ENCODE data around the gene ARL4A. TPM values are rescaled to one million over a fixed set of nuclear protein-coding genes. Genes with fewer than 3 reads are reported as not detected.
A peak's percentile ranks its signal among the peaks of the same experiment; 100 is the strongest.

ARL4A gene
- polyA plus RNA-seq, 10 donors: 18.9 to 37.6 (median 27.3) TPM

GRCh38 chr7:12694817-12695216 lies 7.4 kb downstream of the ARL4A start:
- no peak for DNase-seq

DNA sequence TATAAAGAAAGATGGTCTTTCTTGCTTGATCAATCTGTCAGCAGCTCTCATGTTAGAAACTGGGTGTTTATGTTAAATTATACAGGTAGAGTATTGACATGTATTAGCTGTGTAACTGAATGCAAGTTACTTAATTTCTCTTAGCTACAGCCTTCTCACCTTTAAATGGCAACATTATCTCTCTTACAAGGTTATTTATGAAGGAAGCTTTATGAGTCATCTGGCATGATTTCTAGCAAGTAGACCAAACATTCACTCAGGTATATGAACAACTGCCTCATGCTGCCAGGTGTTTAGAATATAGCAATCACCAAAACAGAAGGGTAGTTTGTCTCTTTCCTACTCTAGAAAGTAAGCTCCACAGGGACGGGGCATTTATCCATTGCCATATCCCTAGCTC lies 8.5 kb downstream of the ARL4A start:
- DNase-seq: no peak

DNA sequence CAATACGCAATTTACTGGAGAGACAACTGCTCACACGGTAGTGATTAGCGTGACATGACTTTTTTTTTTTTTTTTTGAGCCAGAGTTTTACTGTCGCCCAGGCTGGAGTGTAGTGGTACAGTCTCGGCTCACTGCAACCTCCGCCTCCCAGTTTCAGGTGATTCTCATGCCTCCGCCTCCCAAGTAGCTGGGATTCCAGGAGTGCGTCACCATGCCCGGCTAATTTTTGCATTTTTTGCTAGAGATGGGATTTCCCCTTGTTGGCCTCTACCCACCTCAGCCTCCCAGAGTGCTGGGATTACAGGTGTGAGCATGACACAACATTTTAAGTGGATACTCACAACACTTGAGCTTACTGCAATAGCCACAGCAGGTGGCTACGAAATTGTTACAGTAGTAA lies 11.9 kb downstream of the ARL4A start:
- DNase-seq: no peak

DNA sequence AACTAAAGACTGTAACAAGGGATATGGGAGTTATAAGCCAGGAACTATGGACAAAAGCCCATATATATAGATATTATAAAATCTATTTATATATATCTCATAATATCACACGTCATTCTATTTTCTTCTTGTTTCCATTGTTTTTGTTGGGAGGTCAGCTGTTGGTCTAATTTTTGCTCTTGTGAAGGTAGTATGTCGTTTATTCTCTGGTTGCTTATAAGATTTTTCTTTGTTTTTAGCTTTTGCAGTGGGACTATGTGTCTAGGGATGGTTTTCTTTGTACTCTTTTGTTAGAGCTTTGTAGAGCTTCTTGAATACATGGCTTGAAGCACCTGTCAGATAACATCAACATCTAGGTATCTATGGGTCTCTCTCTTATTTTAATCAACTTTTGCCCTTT lies 14.0 kb downstream of the ARL4A start:
- no peak for DNase-seq

DNA sequence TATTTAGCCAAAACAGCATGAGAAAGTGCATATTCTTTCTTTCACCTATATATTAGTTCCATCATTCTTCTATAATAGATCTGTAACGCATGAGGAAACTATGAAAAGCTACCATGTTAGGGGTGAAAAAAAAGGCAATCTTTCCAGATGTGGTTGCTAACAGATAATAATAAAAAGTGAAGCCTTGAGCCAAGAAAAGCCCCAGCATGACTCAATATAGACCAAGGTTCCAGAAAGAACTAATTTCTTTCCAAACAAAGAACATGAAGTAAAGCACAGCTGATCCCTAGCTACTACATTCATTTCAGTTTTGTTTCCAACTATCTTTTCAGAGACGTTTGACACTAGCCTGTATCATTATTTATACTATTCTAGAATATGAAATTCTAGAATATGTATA lies 16.4 kb downstream of the ARL4A start:
- peak in 1 of 3 donors; percentile 32 for DNase-seq

- no peak for DNase-seq
Measured at GRCh38 chr7:12705878-12706277, 18.4 kb downstream of the ARL4A start.

- no peak for DNase-seq
Measured at GRCh38 chr7:12706900-12707536, 19.6 kb downstream of the ARL4A start.

DNA sequence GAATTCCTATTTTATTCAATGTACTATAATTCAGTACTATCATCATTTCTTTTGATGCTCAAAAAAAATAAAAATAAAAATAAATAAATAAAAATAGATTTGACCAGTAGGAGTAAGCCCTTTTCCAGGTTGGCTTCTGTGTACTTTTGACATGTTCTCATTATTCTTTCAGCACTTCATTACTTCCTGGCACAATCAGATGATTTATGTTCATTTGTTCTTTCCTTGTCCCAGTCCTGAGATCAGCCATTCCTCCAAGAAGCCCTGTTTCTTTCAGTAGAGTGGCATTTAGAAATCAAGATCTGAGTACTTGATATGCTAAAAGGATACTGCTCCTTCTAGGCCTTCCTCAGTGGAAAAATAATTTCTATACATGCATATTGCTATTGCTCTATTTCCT lies 20.9 kb downstream of the ARL4A start:
- no peak for DNase-seq

- no peak for DNase-seq
Measured at GRCh38 chr7:12709726-12710502, 22.5 kb downstream of the ARL4A start.

DNA sequence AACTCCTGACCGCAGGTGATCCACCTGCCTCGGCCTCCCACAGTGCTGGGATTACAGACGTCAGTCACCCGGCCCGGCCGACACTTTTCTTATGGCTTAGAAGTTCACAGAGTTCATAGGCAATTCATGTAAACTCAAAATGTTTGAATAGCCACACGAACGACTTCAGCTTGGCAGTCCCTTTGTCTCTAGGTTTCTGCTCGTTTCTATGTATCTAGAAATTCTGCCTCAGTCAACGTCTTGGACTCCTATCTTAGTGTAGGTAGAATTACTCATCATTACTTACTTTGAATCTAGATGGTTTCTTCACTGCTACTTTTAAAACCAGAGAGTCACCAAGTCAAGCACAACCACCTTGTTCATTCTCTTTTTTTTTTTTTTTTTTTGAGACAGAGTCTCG lies 23.7 kb downstream of the ARL4A start:
- DNase-seq: no peak

GRCh38 chr7:12712236-12712635 lies 24.8 kb downstream of the ARL4A start:
- no peak for DNase-seq

DNA sequence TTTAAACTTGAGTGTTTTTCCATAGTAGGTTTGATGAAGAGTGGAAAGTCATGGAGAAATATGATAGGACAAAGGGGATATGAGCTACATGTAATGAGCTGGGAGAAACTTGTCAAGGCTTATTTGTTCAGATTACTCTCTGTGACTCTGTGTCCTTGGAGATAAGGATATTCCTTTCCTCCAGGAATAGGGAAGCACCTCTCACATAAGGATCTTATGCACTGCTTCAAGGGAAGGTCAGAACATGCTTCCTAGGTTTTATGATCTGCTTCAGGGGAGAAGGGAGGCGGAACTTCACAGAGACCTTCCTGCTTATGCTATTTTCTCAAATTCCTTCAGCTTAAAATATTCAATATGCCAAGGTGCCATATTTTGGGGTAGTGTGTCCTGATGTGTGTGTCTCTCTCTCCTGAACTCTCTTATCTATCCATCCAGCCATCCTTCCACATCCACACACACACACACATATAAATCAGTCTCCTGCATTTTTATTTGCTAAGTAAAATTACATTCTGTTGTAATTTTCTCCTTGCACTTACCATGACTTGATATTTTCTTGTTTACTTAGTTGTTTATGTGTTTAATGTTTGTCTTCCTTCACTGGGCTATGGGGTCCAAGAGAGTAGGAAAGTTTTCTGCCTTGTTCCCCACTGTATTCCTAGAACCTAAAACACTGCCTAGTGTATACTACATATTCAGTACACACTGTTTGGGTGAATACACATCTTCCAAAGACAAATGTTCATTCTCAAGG lies 26.4 kb downstream of the ARL4A start:
- DNase-seq: no peak

- DNase-seq: no peak
Measured at GRCh38 chr7:12714379-12714737, 26.9 kb downstream of the ARL4A start.

- peak; percentile 69 to 90 (median 75) for DNase-seq
Measured at GRCh38 chr7:12715372-12716133, 28.1 kb downstream of the ARL4A start.

DNA sequence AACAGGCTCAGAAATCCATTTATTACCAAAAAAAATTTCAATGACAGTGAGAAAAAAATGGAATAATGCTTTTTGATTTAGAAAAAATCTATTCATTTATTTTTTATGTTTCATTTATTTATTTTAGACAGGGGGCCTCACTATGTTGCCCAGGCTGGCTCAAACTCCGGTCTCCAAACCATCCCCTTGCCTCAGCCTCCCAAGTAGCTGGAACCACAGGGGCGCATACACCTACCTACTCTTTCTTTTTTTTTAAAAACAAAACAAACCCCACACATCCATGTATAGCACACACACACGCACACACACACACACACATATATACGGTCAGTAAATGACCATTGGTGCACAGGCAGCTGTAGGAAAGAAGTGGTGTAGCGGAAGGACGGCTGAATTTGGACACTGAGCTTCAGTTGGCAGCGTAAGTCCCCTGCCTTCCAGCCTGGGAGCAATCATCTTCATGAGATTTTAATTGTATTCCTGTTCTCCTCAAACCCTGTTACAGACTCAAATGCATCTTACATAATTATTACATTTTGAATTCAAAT lies 28.8 kb downstream of the ARL4A start:
- peak in 1 of 3 donors; percentile 58 for DNase-seq

DNA sequence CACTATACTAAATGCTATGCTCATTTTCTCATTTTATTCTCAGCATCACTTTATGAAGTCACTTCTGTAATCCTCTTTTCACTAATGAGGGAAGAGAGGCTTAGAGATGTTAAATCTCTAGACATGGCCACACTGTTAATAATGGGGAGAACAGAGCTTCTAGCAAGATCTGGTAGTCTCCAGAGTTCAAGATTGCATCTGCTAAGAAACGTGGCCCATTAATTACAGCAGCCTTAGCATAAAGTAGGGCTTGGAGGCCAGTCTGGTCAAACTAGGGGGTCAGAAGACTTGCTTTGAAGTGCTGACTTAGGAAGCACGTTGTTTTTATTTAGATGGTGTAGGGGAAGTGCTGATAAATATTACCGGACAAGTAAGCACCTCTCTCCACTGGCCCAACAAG lies 29.3 kb downstream of the ARL4A start:
- DNase-seq: no peak

DNA sequence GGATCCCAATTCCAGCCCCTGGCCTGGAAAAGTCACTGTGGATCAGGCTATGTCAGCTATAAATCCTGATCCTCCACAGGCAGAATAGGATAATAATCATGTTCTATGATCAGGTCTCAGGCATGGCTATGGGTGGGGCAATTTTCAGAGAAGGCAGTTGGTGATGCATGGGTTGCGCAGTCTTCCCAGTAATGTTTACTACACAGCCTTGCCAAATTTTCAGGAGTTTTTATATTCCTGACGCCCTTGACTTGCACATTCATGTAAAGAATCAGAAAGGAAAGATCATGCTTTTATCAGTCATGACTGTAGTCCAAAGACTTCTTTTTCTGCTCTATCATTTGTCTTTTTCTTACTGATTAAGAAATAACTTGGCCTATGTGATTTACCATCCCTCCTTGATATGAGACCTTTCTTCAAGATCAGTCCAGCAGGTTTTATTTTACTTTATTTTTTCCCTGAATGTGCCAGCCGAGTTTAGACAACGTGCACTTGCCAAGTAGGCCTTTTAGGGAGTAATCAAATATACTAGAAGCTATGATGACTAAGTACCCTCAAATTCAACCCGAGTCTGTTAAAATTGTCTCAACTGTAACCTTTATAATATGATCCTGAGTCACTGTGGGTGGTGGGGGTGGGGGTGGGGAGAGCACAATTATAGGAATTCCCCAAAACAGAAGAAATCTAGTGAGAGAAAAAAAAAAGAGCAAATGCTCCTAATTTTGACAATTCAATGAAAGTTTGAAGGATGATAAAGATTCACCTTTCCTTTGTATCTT lies 31.9 kb downstream of the ARL4A start:
- peak in 1 of 3 donors; percentile 66 for DNase-seq

DNA sequence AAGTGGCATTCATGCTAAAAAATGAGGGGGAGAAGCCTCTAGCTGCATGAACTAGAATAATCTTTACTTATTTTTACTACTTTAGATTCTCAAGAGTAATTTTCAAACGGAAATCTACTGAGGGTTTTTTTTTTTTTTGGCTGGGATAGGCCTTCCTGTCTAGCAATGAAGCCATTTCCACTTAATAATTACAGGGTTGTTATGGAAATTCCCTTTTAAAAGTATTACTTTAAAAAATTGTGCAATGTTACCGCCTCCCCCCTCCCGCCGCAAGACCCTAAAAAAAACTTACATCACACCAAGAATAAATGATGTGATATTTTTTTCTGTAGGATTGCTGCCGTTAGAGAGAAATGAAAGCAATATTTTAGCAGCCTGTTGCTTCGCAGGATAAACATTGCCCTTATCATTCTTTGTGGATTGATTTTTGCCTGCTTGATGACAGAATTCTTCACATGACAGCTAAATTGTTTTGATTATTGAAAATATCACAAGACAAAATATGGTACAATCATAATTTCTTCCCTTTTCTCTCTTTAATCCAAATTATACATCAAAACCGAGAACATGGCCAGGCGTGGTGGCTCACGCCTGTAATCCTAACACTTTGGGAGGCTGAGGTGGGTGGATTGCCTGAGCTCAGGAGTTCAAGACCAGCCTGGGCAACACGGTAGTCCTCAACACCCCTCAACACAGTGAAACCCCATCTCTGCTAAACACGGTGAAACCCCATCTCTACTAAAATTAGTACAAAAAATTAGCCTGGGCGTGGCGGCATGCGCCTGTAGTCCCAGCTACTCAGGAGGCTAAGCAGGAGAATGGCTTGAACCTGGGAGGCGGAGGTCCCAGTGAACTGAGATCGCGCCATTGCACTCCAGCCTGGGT lies 32.8 kb downstream of the ARL4A start:
- DNase-seq: peak in 1 of 3 donors; percentile 21

DNA sequence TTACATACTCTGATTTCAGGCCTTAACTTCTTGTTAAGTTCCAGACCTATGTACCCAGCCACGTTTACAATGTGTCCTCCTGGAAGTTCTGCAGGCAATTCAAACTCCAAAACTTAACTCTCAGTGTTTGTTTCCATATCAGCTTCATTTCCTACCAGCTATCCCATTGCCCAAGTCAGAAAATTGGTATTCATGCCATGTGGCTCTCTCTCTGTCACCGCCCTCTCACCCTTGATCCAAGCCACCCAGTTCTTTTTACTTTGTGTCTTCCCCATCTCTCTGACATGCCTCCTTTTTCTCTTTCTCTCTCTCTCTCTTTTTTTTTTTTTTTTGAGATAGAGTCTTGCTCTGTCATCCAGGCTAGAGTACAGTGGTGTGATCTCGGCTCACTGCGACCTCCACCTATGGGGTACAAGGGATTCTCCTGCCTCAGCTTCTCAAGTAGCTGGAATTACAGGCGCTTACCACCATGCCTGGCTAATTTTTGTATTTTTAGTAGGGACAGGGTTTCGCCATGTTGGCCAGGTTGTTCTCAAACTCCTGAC lies 33.9 kb downstream of the ARL4A start:
- no peak for DNase-seq

- DNase-seq: no peak
Measured at GRCh38 chr7:12722136-12722535, 34.7 kb downstream of the ARL4A start.
